ENCODE data around the gene CCDC40. TPM values are rescaled to one million over a fixed set of nuclear protein-coding genes. Genes with fewer than 3 reads are reported as not detected.
A peak's percentile ranks its signal among the peaks of the same experiment; 100 is the strongest.

The CCDC40 gene
- total RNA-seq, 1 donor from 2014 or later = 0.16 TPM

- Mint-ChIP-seq H3K9me3 (no peaks in the 10 kb centered on the region), H3K27ac (peak overlapping the region; percentile 82), H3K27me3 (ENCODE audit: insufficient read depth) (peaks cover 4% of the 10 kb centered on the region), H3K4me3 (peak overlapping the region; percentile 92), H3K36me3 (ENCODE audit: low read depth) (no peaks in the 10 kb centered on the region), H3K4me1 (ENCODE audit: low read depth) (peaks cover 26% of the 10 kb centered on the region)
- intact Hi-C loops (cut with micrococcal nuclease) = loop anchor here (1.0 to 5.0 kb wide), 4 partner anchors 45 to 165 kb away; partner anchors contain the start of genes CCDC40 and EIF4A3
- no peak for DNase-seq (ENCODE audit: low spot score)
These were observed 65.7 kb downstream of the CCDC40 start for GRCh38 chr17:80101946-80102663.

- H3K36me3 Mint-ChIP-seq (ENCODE audit: low read depth) = no peaks in the 10 kb centered on the region
- DNase-seq (ENCODE audit: low spot score) = no peak
- peak overlapping the region; percentile 92 for H3K4me3 Mint-ChIP-seq
- no peak overlapping the region for H3K27ac Mint-ChIP-seq
- peaks cover 4% of the 10 kb centered on the region for H3K27me3 Mint-ChIP-seq (ENCODE audit: insufficient read depth)
- intact Hi-C loops (cut with micrococcal nuclease) = loop anchor here (5.0 kb wide), 1 partner anchor 164 kb away; no protein-coding TSS in a partner anchor
- peaks cover 26% of the 10 kb centered on the region for H3K4me1 Mint-ChIP-seq (ENCODE audit: low read depth)
- no peaks in the 10 kb centered on the region for H3K9me3 Mint-ChIP-seq
These were observed 66.4 kb downstream of the CCDC40 start for GRCh38 chr17:80102664-80103448.

GRCh38 chr17:80103449-80104085 is 67.1 kb downstream of the CCDC40 start:
- H3K36me3 Mint-ChIP-seq (ENCODE audit: low read depth) = no peaks in the 10 kb centered on the region
- DNase-seq (ENCODE audit: low spot score) = no peak
- no peak overlapping the region for H3K27ac Mint-ChIP-seq
- peaks cover 4% of the 10 kb centered on the region for H3K27me3 Mint-ChIP-seq (ENCODE audit: insufficient read depth)
- H3K4me3 Mint-ChIP-seq = peak overlapping the region; percentile 92
- H3K4me1 Mint-ChIP-seq (ENCODE audit: low read depth) = peaks cover 26% of the 10 kb centered on the region
- intact Hi-C loops (cut with micrococcal nuclease) = loop anchor here (5.0 kb wide), 1 partner anchor 164 kb away; no protein-coding TSS in a partner anchor
- H3K9me3 Mint-ChIP-seq = no peaks in the 10 kb centered on the region

- Mint-ChIP-seq H3K27ac (no peak overlapping the region), H3K36me3 (ENCODE audit: low read depth) (no peaks in the 10 kb centered on the region), H3K9me3 (no peaks in the 10 kb centered on the region), H3K27me3 (ENCODE audit: insufficient read depth) (peaks cover 2% of the 10 kb centered on the region), H3K4me3 (no peak overlapping the region), H3K4me1 (ENCODE audit: low read depth) (peaks cover 26% of the 10 kb centered on the region)
- no peak for DNase-seq (ENCODE audit: low spot score)
- intact Hi-C loops (cut with micrococcal nuclease) = loop anchor here (5.0 kb wide), 1 partner anchor 163 kb away; no protein-coding TSS in a partner anchor
These were observed 68.0 kb downstream of the CCDC40 start for GRCh38 chr17:80104321-80104955.

- no peak for DNase-seq (ENCODE audit: low spot score)
- H3K27me3 Mint-ChIP-seq (ENCODE audit: insufficient read depth) = peaks cover 2% of the 10 kb centered on the region
- intact Hi-C loops (cut with micrococcal nuclease) = loop anchor here (5.0 kb wide), 1 partner anchor 162 kb away; no protein-coding TSS in a partner anchor
- no peak overlapping the region for H3K27ac Mint-ChIP-seq
- H3K4me1 Mint-ChIP-seq (ENCODE audit: low read depth) = peaks cover 20% of the 10 kb centered on the region
- no peak overlapping the region for H3K4me3 Mint-ChIP-seq
- H3K9me3 Mint-ChIP-seq = no peaks in the 10 kb centered on the region
- H3K36me3 Mint-ChIP-seq (ENCODE audit: low read depth) = no peaks in the 10 kb centered on the region
These were observed 68.5 kb downstream of the CCDC40 start for GRCh38 chr17:80104956-80105375.

- intact Hi-C loops (cut with micrococcal nuclease) = no loop called here
- Mint-ChIP-seq H3K27ac (no peak overlapping the region), H3K9me3 (no peaks in the 10 kb centered on the region), H3K4me1 (ENCODE audit: low read depth) (peaks cover 12% of the 10 kb centered on the region), H3K4me3 (no peak overlapping the region), H3K36me3 (ENCODE audit: low read depth) (no peaks in the 10 kb centered on the region), H3K27me3 (ENCODE audit: insufficient read depth) (peaks cover 2% of the 10 kb centered on the region)
- DNase-seq (ENCODE audit: low spot score) = no peak
These were observed 69.3 kb downstream of the CCDC40 start for GRCh38 chr17:80105762-80106161.

GRCh38 chr17:80106176-80106575 is 69.7 kb downstream of the CCDC40 start:
- intact Hi-C loops (cut with micrococcal nuclease) = no loop called here
- H3K4me3 Mint-ChIP-seq = no peak overlapping the region
- H3K9me3 Mint-ChIP-seq = no peaks in the 10 kb centered on the region
- DNase-seq (ENCODE audit: low spot score) = no peak
- H3K4me1 Mint-ChIP-seq (ENCODE audit: low read depth) = peaks cover 9% of the 10 kb centered on the region
- H3K27ac Mint-ChIP-seq = no peak overlapping the region
- H3K36me3 Mint-ChIP-seq (ENCODE audit: low read depth) = no peaks in the 10 kb centered on the region
- peaks cover 2% of the 10 kb centered on the region for H3K27me3 Mint-ChIP-seq (ENCODE audit: insufficient read depth)

- no peaks in the 10 kb centered on the region for H3K9me3 Mint-ChIP-seq
- intact Hi-C loops (cut with micrococcal nuclease) = no loop called here
- peaks cover 9% of the 10 kb centered on the region for H3K4me1 Mint-ChIP-seq (ENCODE audit: low read depth)
- no peak overlapping the region for H3K4me3 Mint-ChIP-seq
- H3K27me3 Mint-ChIP-seq (ENCODE audit: insufficient read depth) = peaks cover 2% of the 10 kb centered on the region
- H3K27ac Mint-ChIP-seq = no peak overlapping the region
- H3K36me3 Mint-ChIP-seq (ENCODE audit: low read depth) = no peaks in the 10 kb centered on the region
- no peak for DNase-seq (ENCODE audit: low spot score)
These were observed 70.3 kb downstream of the CCDC40 start for GRCh38 chr17:80106751-80107150.

- Mint-ChIP-seq H3K36me3 (ENCODE audit: low read depth) (no peaks in the 10 kb centered on the region), H3K27me3 (ENCODE audit: insufficient read depth) (no peaks in the 10 kb centered on the region), H3K4me3 (no peak overlapping the region), H3K9me3 (no peaks in the 10 kb centered on the region), H3K27ac (no peak overlapping the region), H3K4me1 (ENCODE audit: low read depth) (peaks cover 3% of the 10 kb centered on the region)
- DNase-seq (ENCODE audit: low spot score) = no peak
- intact Hi-C loops (cut with micrococcal nuclease) = no loop called here
These were observed 71.0 kb downstream of the CCDC40 start for GRCh38 chr17:80107231-80108021.

- Mint-ChIP-seq H3K27ac (no peak overlapping the region), H3K36me3 (ENCODE audit: low read depth) (no peaks in the 10 kb centered on the region), H3K27me3 (ENCODE audit: insufficient read depth) (no peaks in the 10 kb centered on the region), H3K4me3 (no peak overlapping the region), H3K4me1 (ENCODE audit: low read depth) (no peaks in the 10 kb centered on the region), H3K9me3 (no peaks in the 10 kb centered on the region)
- intact Hi-C loops (cut with micrococcal nuclease) = no loop called here
- DNase-seq (ENCODE audit: low spot score) = no peak
These were observed 71.9 kb downstream of the CCDC40 start for GRCh38 chr17:80108036-80108971.

GRCh38 chr17:80109066-80109660 is 72.7 kb downstream of the CCDC40 start:
- no peaks in the 10 kb centered on the region for H3K4me1 Mint-ChIP-seq (ENCODE audit: low read depth)
- no peak overlapping the region for H3K4me3 Mint-ChIP-seq
- intact Hi-C loops (cut with micrococcal nuclease) = no loop called here
- peaks cover 2% of the 10 kb centered on the region for H3K27me3 Mint-ChIP-seq (ENCODE audit: insufficient read depth)
- no peak for DNase-seq (ENCODE audit: low spot score)
- no peaks in the 10 kb centered on the region for H3K36me3 Mint-ChIP-seq (ENCODE audit: low read depth)
- no peak overlapping the region for H3K27ac Mint-ChIP-seq
- H3K9me3 Mint-ChIP-seq = no peaks in the 10 kb centered on the region

All from activated T-helper 1 cell treated with anti-CD3 and anti-CD28 coated beads, Interleukin-12 subunit alpha, Interleukin-12 subunit beta, Interleukin-2, Interleukin-4 antibody, amounts not matched to agents 30 ng/mL and 10 ng/mL and 1 ng/mL, durations not matched to agents 14 hours and 24 hours and 36 hours (primary cell).